Measurements from ENCODE around the gene DACT2. TPM values are rescaled to one million over a fixed set of nuclear protein-coding genes. Genes with fewer than 3 reads are reported as not detected.

The DACT2 gene
- total RNA-seq, 1 experiment from 2014 or later: 4.9 TPM

GRCh38 chr6:168277274-168277669 is 42.3 kb downstream of the DACT2 start (continued):
- TF ChIP-seq USF1 (CRISPR knock-in tag; IDR thresholded peaks at IDR 0.05): no peak
- TF ChIP-seq ZNF512 (CRISPR knock-in tag; IDR thresholded peaks at IDR 0.05; ENCODE audit: borderline replicate concordance): no peak

GRCh38 chr6:168276576-168277273 is 42.9 kb downstream of the DACT2 start:
- Mint-ChIP-seq H3K4me3 (no peak overlapping the region), H3K36me3 (no peaks in the 10 kb centered on the region), H3K27ac (no peak overlapping the region), H3K4me1 (peaks cover 27% of the 10 kb centered on the region), H3K9me3 (peaks cover 5% of the 10 kb centered on the region; the same call in 1 of the 2 replicates), H3K27me3 (ENCODE audit: low read depth) (no peaks in the 10 kb centered on the region; the same call in 1 of the 2 replicates)
- no peak for DNase-seq (ENCODE audit: low spot score)
- ATAC-seq: no peak
- CTCF ChIA-PET: interaction anchor here (0.6 to 1.1 kb wide), 2 partner anchors 75 to 82 kb away, joined by 3 read pairs; no protein-coding TSS in a partner anchor
- POLR2A ChIA-PET: no interaction called here
- TF ChIP-seq ZNF423 (CRISPR knock-in tag; IDR thresholded peaks at IDR 0.05): no peak
- no peak for TF ChIP-seq ZNF396 (CRISPR knock-in tag; IDR thresholded peaks at IDR 0.05; ENCODE audit: borderline replicate concordance)
- no peak for TF ChIP-seq GABPB1 (CRISPR knock-in tag; IDR thresholded peaks at IDR 0.05)
- no peak for TF ChIP-seq ZNF317 (CRISPR knock-in tag; IDR thresholded peaks at IDR 0.05; ENCODE audit: borderline replicate concordance, low read depth)
- no peak for TF ChIP-seq JUN (CRISPR knock-in tag; IDR thresholded peaks at IDR 0.05)
- TF ChIP-seq FOXJ3 (CRISPR knock-in tag; IDR thresholded peaks at IDR 0.05; ENCODE audit: borderline replicate concordance): no peak
- TF ChIP-seq ATF3 (CRISPR knock-in tag; conservative IDR thresholded peaks at IDR 0.05): no peak
- no peak for TF ChIP-seq IRF1 (CRISPR knock-in tag; IDR thresholded peaks at IDR 0.05)
- TF ChIP-seq STAT6 (CRISPR knock-in tag; conservative IDR thresholded peaks at IDR 0.05; ENCODE audit: low read depth): no peak
- no peak for TF ChIP-seq ZBTB21 (CRISPR knock-in tag; IDR thresholded peaks at IDR 0.05; ENCODE audit: borderline replicate concordance)
- TF ChIP-seq CBFB (CRISPR knock-in tag; IDR thresholded peaks at IDR 0.05; ENCODE audit: low read depth): no peak
- TF ChIP-seq ATF6 (CRISPR knock-in tag; IDR thresholded peaks at IDR 0.05): no peak
- TF ChIP-seq HMGA2 (CRISPR knock-in tag; IDR thresholded peaks at IDR 0.05): no peak
- no peak for TF ChIP-seq IRF2 (CRISPR knock-in tag; IDR thresholded peaks at IDR 0.05; ENCODE audit: borderline replicate concordance, low read depth)
- no peak for TF ChIP-seq ZMAT4 (CRISPR knock-in tag; IDR thresholded peaks at IDR 0.05)
- TF ChIP-seq NFE2L1 (CRISPR knock-in tag; IDR thresholded peaks at IDR 0.05): no peak
- no peak for TF ChIP-seq ZNF281 (CRISPR knock-in tag; IDR thresholded peaks at IDR 0.05)
